WTC11 (cell line): ENCODE results near the gene VWA8.

Experiments used
- ETV6 ChIP-seq: sonication (generic); formaldehyde crosslinking; IDR thresholded peaks from 2 replicates; pipeline ENCODE4 v1.8.1; 2022; ENCODE audit warnings: mild to moderate bottlenecking, missing genetic modification reagents
- FOXK1 ChIP-seq: sonication (generic); formaldehyde crosslinking; IDR thresholded peaks from 2 replicates; pipeline ENCODE4 v1.8.0; 2022; ENCODE audit warnings: mild to moderate bottlenecking, moderate library complexity, missing genetic modification reagents
- MYBL2 ChIP-seq: sonication (generic); formaldehyde crosslinking; IDR thresholded peaks from 2 replicates; pipeline ENCODE4 v1.8.1; 2023; ENCODE audit warnings: mild to moderate bottlenecking, moderate library complexity, missing genetic modification reagents
- SP1 ChIP-seq: sonication (generic); formaldehyde crosslinking; conservative IDR thresholded peaks from 2 replicates; pipeline ENCODE4 v1.8.1; 2022; ENCODE audit warnings: missing genetic modification reagents
- USF2 ChIP-seq: sonication (generic); formaldehyde crosslinking; IDR thresholded peaks from 2 replicates; pipeline ENCODE4 v1.8.1; 2023; ENCODE audit warnings: mild to moderate bottlenecking, missing genetic modification reagents, moderate library complexity
- TF ChIP-seq, protein P1 (sequence below): fragments of 200-600 bp; IDR thresholded peaks from 2 replicates; pipeline ENCODE4 v1.8.0; 2022; ENCODE audit warnings: antibody characterized with exemption
- TF ChIP-seq, protein P2 (sequence below): sonication (generic); formaldehyde crosslinking; IDR thresholded peaks from 2 replicates; pipeline ENCODE4 v1.8.1; 2022; ENCODE audit warnings: mild to moderate bottlenecking, missing genetic modification reagents, moderate library complexity, borderline replicate concordance

GRCh38 chr13:41674246-41674645 lies 286.7 kb downstream of the VWA8 start:
- TF ChIP-seq, protein P1, sequence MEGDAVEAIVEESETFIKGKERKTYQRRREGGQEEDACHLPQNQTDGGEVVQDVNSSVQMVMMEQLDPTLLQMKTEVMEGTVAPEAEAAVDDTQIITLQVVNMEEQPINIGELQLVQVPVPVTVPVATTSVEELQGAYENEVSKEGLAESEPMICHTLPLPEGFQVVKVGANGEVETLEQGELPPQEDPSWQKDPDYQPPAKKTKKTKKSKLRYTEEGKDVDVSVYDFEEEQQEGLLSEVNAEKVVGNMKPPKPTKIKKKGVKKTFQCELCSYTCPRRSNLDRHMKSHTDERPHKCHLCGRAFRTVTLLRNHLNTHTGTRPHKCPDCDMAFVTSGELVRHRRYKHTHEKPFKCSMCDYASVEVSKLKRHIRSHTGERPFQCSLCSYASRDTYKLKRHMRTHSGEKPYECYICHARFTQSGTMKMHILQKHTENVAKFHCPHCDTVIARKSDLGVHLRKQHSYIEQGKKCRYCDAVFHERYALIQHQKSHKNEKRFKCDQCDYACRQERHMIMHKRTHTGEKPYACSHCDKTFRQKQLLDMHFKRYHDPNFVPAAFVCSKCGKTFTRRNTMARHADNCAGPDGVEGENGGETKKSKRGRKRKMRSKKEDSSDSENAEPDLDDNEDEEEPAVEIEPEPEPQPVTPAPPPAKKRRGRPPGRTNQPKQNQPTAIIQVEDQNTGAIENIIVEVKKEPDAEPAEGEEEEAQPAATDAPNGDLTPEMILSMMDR = no peak
- TF ChIP-seq, protein P2, sequence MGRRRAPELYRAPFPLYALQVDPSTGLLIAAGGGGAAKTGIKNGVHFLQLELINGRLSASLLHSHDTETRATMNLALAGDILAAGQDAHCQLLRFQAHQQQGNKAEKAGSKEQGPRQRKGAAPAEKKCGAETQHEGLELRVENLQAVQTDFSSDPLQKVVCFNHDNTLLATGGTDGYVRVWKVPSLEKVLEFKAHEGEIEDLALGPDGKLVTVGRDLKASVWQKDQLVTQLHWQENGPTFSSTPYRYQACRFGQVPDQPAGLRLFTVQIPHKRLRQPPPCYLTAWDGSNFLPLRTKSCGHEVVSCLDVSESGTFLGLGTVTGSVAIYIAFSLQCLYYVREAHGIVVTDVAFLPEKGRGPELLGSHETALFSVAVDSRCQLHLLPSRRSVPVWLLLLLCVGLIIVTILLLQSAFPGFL = no peak
- TF ChIP-seq MYBL2 (CRISPR knock-in tag) (no peak), SP1 (CRISPR knock-in tag) (no peak), USF2 (CRISPR knock-in tag) (no peak), FOXK1 (CRISPR knock-in tag) (no peak), ETV6 (CRISPR knock-in tag) (no peak)
